HG03045 (cell line): ENCODE results near the gene SIGLEC1.

Experiments used
- ATAC-seq: cut with Tn5 transposase; IDR thresholded peaks from one replicate; pipeline ENCODE4 v1.9.1; 2021; ENCODE audit warnings: mild to moderate bottlenecking, moderate library complexity; ENCODE audit not compliant: unreplicated experiment

SIGLEC1 gene

DNA sequence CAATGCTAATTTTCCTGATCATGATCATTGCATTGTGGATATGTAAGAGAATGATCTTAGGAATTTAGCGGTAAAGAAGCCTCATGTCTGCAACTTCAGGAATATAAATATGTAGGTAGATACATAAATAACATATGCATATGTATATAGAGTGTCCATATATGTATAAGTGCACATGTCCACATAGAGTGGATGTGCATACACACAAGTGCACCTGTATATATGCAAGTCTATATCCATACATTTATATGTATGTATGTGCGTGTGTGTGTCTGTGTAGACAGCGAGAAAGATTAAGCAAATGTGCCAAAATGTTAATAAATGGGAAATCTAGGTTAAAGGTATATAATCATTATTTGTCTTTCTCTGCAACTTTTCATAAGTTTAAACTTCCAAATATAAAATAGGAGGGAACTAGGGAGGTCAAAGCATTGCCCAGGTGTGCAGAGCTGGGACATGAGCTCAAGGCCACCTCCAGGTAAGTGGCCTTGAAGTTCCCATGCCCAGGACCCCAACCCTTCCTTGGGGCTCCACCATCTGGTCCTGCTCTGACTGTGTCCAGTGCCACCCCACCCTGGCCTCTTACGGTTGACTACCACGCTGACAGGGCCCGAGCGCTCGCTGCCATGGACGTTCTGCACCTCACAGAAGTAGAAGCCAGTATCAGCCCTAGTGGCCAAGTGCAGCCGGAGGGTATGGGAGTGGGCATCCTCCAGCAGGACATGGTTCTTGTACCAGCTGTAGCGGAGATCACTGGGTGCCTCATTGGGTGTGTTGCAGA, 9.6 kb downstream of the SIGLEC1 start:
- no peak for ATAC-seq

DNA sequence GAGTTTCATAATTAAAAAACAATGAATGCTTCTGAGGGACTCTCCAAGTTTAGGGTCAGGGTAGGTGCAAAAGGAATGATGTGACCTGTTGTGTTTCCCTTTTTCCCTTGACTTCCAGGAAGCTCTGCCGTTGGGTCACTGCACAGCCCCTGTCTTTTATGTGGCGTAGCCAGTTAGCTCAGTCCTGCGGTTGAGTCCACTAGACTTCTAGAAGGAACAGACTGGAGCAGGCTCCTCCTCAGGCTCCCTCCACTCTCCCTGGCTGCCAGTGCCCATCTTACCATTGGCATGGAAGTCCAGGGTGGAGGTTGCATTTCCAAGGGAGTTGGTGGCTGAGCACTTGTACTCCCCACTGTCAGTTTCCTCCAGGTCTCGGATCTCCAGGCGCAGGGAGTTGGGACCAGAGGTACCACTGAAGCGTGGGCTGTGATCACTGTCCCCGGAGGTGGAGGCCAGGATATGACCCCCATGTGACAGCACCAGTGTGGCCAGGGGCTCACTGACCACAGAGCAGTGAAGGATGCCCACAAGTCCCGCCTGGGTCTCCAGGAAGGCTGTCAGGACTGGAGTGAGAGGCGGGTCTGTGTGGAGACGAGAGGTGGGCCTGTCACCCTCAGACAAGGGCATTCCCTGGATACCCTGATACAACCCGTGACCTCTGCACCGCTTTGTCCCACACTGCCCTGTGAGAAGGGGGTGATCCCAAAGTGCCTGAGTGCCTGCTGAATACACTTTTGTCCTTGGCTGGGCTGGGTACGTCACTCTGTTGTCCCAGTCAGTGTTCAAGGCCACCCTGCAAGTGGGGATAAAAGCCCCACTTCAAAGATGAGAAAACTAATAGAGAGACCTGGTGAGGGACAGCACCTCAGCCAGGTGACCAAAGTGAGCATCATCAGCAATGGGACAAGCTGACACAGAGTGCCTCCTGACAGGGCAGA, 11.1 kb downstream of the SIGLEC1 start:
- no peak for ATAC-seq

DNA sequence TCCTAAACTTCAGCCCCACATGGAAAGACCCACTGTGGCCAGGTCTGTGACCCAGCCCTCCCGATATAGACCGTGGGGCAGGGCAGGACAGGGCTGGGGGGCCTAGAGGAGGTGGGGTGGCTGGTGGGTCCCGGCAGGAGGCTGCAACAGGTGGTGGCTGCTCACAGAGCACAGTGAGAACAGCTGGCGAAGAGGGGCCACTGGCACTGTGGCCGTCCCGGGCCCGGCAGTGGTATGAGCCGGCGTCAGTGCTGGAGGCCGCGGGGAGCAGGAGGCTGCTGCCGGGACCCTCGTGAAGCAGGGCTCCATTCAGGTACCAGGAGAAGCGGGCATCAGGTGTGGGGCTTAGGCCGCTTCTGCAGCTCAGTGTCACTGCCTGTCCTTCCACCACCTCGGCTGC, 13.4 kb downstream of the SIGLEC1 start:
- ATAC-seq = no peak

DNA sequence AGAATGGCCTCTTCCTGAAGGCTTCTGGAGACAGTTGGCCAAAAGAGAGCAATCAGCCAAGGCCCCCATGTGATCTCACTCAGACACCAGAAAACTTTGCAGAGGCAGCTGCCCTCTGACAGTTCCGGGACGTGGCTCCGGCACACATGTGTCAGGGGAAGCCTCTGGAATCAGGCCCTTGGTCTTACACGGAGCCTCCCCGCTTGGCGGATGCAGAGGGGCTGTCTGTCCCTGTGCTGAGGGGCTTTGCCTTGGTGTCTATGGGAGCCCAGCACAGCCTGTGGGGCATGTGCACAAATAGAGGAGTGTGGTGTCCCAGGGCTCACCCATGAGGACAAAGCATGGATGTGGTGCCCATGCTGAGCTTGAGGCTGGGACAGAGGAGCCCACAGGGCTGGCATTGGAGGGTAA, 13.8 kb downstream of the SIGLEC1 start:
- ATAC-seq = no peak

DNA sequence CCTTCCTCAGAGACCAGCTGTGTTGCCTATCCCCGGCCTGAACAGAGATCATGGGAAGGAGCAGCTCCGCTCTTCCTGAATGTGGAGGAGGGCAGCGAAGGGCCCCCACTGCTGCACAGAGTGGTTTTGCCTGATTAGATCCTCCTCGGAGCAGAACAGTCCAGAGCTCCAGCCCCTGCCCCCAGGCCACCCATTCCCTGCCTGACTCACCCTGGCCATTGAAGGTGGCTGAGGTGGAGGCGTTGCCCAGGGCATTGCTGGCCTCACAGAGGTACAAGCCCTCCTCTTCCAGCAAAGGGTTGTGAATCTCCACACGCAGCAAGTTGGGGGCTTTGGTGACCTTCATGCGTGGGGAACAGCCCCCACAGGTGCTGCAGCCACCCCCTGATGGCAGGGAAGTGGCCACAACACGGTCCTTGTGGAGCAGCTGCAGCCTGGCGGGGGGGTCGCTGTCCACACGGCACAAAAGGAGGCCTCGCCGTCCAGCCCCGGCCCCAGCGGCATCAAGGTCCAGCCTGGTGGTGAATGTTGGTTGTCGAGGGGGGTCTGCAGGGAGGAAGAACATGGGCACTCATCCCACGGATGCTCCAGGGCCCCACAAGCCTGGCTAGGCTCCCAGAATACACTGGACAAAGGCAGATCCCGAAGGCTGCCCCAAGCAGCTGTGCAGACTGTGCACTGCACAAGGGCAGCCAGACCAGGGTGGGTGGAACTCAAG, 14.7 kb downstream of the SIGLEC1 start:
- no peak for ATAC-seq

DNA sequence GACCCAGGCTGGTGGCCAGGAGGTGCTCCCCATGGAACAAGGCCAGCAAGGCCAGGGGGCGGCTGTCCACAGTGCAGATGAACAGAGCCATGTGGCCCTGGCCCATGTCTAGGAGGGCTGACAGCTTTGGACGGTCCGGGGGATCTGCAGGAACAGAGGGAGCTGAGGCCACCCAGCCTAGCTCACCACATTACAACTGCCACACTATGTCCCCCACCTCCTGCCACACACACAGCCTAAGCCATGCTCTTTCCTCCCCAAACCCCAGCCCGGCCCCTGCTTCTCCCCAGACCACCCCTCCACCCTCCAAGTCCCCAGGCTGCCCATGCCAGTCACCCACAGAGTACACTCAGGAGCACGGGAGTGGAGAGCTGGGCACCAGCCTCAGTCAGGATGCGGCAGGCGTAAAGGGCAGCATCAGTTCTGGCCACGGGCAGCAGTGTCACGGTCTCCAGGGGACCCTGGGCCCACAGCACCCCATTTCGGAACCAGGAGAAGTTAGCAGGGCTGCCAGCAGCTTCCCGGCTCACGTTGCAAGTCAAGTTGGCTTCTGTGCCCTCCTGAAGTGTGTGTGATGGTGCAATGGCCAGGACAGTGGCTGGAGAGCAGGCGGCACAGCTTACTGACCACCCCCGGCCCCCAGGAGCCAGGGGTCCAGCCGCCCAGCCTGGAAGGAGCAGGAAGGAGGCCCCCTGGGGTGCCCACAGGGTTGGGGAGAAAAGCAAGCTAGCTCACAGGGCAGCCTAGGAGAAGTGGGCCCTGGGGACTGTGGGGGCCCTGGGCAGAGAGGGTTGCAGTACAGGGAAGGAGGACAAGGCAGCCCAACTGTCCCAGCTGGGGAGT, 15.4 kb downstream of the SIGLEC1 start:
- ATAC-seq = no peak

DNA sequence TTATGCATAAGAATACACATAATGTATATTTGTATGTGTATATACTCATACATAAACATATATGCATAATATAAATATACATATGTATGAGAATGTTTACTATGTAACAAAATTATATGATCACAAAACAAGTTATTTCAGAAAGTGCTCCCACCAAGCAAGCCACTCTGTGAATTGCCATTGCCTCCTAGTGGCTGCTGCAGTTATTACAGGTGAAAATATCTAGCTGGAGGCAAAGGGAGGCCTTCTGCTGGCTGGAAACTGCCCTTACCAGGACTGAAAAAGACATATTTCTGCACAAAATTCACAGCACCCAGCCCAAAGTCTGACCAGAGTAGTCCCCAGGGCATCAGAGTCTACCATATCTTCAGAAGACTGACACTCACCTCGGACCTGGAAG, 16.2 kb downstream of the SIGLEC1 start:
- ATAC-seq = no peak

DNA sequence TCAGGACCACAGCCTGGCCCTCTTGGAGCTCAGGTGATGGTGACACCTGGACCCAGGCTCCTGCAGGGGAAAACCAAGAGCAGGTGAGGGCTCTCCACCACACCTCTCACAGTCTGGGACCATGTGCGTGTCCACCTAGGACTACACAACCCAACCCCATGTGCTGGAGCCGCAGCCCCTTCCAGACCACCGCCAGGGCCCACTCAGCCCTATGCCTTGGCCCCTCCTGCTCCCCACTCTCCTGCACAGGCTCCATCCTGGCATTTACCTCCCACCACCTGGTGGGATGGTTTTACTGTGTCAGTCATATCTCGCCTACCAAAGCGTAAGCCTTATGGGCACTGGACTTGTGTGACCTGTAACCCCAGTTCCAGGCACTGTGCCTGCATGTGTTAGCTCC, 17.5 kb downstream of the SIGLEC1 start:
- no peak for ATAC-seq

DNA sequence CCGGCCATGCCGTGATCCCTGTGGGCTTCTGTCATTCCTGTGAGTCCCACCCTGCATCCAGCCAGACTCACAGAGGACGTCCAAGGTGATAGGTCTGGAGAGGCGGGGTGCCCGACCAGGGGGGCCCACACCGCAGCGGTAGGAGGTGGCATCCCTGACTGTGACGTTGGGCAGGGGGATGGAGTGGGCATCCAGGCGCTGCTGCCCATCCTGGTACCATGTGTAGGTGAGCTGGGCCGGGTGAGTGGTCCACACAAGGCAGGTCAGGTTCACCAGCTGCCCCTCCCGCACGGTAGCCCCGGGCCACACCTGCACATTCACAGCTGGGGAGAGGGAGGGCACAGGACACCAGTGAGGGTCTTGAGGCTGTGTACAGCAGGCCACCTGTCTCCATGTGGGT, 19.0 kb downstream of the SIGLEC1 start:
- ATAC-seq = no peak

DNA sequence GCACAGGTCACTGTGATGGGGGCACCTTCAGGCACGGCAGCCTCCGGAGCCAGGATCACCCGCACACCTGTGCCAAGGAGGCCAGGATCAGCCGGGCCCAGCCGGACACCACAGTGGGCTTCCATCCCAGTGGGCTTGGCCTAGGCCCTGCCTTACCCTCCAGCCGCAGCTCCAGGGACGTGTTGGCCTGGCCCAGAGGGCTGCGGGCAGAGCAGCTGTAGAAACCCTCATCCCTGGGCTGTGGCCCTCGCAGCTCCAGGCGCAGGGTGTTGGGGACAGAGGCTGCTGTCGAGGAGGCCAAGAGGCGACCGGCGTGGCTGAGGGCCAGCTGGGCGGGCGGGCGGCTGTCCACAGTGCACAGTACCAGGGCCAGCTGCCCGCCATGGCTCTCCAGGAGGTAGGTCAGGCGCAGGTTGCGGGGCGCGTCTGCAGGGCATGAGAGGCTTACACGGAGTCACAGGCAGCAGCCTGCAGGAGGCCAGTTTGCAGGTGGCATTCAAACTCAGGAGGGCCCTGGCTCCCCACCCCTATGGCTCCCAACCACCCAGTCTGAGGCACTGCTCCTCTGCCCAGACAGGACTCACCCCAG, 19.6 kb downstream of the SIGLEC1 start:
- no peak for ATAC-seq

DNA sequence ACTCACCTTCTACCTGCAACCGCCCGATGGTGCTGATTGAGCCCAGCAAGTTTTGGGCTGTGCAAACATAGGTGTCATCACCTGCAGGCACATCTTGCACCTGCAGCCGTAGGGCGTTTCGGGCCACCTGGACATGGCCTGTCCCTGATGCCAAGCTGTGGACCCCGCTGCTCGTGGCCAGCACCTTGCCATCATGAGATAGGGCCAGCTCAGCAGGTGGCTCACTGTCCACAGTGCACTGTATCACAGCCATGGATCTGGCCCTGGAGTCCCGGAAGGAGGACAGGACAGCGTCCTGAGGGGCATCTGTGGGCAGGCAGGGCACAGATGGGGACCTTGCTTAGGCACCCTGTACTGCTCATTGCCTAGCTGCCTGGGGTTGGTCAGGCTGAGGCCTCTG, 20.5 kb downstream of the SIGLEC1 start:
- no peak for ATAC-seq

DNA sequence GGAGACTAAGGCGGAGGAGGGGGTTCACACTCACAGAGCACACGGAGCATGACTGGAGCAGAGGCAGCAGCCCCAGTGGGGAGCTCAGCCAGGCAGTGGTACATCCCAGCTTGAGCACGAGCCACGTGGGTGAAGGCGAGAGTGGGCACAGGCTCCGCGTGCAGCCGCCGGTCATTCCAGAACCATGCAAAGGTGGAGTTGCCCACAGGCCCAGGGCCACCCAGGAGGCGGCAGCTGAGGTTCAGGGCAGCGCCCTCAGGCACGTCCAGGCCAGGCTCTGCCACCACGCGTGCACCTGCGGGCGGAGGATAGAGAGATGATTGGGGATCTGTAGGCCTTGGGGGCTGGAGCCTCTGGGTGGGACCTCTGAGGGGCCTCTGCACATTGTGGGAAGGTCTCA, 21.1 kb downstream of the SIGLEC1 start:
- ATAC-seq = no peak

DNA sequence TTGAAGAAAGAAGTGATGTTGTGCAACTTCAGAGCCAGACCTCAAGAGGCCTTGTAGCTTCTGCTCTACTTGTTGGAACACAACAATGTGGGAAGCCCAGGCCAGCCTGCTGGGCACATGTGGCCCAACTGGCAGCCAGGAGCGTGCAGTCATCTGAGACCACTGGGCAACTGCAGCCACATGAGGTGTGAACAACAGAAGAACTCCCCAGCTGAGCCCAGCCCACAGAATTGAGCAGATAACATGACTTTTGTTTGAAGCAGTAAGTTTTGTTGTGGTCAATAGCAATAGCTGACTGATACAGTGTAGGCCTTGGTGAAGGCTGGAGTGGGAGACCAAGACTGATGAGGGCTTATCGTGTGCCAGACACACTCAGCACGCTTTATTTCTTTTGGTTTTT, 22.0 kb downstream of the SIGLEC1 start:
- ATAC-seq = no peak

DNA sequence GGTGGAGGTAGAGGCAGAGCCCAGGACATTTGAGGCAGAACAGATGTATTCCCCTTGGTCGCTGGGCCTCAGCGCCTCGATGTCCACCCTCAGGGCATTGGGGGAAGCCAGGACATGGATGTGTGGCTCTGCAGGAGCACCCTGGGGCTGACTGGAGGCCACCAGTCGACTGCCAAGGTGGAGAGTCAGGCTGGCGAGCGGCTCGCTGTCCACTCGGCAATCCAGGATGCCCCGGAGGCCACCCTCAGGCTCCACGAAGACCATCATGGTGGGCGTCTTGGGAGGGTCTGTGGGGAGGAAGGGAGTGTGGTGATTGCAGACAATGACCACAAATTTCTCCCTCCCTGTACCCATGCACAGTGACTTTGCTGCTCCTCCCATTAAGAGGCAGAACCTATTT, 22.4 kb downstream of the SIGLEC1 start:
- ATAC-seq = no peak

DNA sequence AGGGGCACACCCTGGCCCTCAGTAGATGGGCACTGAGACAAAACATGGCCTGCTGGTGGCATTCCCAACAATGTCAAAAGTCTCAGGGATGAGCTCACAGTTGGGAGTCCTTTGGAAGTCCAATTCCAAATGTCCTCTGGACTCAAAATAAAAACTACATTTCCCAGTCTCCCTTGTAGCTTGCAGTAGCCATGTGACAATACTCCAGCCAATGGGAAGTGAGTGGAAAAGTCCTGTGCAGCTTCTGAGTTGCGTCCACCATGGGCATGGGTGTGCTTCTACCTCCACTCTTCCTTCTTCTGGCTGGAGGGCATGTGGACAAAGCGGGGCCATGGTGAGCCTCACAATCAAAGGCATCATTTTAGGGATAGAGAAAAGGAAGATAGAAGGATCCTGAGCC, 24.7 kb downstream of the SIGLEC1 start:
- no peak for ATAC-seq

DNA sequence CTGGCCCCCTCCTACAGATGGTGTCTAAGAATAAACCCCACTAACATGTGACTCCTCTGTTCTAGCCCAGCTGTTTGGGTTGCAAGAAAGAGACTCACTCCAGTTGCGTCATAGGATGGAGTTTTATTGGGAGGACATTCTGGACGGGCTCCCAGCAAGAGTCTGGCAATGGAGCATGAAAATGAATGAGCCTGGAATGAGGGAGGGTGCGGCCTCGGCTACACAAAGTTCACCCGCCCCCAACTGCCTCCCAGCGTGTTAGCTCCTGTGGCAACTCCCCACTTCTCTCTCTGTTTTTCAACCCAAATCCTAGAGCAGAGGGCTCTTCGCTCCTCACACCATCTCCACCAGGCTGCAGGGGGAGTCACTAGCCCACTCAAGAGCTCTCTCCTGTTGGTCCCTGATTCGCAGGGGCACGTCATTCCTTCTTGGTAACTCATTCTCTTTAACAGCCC, 25.5 kb downstream of the SIGLEC1 start:
- no peak for ATAC-seq

DNA sequence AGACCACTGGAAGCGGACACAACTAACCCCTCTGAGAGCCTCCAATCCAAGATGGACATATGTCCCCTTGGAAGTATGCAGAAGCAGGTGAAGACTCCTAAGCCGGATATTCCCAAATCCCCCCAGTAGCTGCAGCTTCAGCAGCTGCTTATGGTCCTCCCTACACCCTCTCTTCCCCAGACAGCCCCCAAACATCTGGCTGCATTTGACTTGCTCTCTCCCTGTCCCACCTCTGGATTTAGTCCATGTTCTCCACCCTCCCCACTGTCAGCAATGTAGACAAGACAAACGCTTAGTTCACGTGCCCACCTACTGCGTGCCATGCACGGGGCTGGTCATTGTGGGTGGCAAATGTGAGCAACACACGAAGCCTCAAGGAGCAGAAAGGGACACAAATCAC, 26.0 kb downstream of the SIGLEC1 start:
- no peak for ATAC-seq

DNA sequence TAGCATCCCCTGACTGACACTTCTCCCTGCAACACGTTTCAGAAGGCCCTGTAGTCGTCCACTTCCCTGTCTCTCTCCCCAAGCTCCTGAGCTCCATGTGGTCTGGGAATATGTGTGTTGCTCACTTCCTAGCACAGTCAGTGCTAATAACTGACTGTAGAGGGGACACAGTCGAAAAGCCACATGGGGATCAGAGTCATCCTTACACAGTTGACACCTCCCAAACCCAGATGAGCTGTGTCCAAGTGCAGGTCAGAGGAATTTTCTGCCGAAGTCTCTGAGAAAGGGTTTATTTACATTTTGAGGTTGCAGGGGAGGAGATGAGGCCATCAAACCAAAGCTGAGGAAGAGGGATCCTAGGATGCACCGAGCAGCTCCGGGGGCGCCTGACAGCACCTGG, 27.1 kb downstream of the SIGLEC1 start:
- ATAC-seq = no peak

DNA sequence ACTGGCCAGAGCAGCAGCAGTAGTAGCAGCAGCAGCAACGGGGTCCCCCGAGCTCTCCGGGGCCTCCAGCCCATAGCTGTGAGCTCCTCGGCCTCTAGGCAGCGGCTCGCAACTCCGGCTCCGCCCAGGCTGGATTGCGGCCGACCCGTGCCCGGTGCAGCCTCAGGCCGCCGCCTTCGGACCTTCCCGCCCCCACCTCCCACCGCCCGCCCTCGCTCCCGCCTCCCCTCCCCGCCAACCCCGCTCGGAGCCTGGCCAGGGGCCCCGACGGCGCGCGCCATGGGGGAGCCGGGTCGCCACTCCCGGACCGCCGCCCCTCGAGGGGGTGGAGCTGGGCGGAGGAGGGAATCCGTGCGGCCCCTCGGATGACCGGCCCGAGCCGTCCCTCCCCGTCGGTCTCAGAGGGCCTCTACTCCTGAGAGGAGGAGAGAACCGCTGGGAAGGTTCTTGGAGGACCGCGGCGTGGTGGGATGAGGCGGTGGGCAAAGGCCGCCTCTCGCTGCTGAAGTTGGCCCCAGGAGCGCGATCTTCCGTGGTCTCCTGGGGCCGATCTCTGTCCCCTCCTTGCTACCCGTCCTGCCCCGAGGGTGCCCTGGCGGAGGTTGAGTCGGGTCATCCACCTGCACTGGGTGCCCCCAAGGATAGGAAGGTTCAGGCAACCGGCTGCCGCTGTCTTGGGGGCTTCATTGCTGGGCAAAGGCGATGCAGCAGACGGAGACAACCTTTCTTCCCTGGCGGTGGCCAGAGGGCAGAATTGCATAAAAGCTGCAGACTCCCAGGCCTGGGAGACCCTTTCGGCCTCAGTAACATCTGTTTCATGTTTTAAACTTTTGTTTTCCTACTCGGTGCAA, 30.2 kb downstream of the SIGLEC1 start, which contains the start of gene ADAM33:
ADAM33 (minus strand) TSS at position 80 of the 851 bp plus-strand sequence; CDS start at position 74, 6 bp downstream.
- ATAC-seq = no peak
